Thyroid gland (tissue), 4 donors: Measurements from ENCODE around the gene CRB1.

Experiments used
- CTCF ChIP-seq, 6 experiments: fragments of 200-600 bp in 3 of 6; fragments of 450-650 bp in 3 of 6; sonication (generic) in 3 of 6; IDR thresholded peaks; one replicate each; pipeline ENCODE4 v1.5.1; 2016 to 2019; ENCODE audit warnings: antibody characterized with exemption in 6 of 6, mild to moderate bottlenecking in 2 of 6, inconsistent platforms in 1 of 6, moderate library complexity in 1 of 6
- POLR2A ChIP-seq, 2 donors: fragments of 450-650 bp; IDR thresholded peaks; one replicate each; pipeline ENCODE4 v1.6.1; 2017; ENCODE audit warnings: antibody characterized with exemption in 2 of 2, mild to moderate bottlenecking in 2 of 2, moderate library complexity in 1 of 2

DNA sequence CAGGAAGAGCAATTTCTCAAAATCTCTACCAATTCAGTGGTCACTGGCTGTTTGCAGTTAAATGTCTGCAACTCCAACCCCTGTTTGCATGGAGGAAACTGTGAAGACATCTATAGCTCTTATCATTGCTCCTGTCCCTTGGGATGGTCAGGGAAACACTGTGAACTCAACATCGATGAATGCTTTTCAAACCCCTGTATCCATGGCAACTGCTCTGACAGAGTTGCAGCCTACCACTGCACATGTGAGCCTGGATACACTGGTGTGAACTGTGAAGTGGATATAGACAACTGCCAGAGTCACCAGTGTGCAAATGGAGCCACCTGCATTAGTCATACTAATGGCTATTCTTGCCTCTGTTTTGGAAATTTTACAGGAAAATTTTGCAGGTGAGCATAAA, 167.2 kb downstream of the CRB1 start:
- TF ChIP-seq CTCF (IDR thresholded peaks at IDR 0.05): no peak
- no peak for TF ChIP-seq POLR2A (IDR thresholded peaks at IDR 0.05)
